Activated effector memory CD4-positive, alpha-beta T cell treated with Interleukin-2 at 50 U/mL for 16 hours (primary cell): ENCODE data around the gene PLCB4.

Source experiments
- DNase-seq: peaks from one replicate; pipeline ENCODE4 v3.0.0-alpha.2; 2020

The PLCB4 gene

DNA sequence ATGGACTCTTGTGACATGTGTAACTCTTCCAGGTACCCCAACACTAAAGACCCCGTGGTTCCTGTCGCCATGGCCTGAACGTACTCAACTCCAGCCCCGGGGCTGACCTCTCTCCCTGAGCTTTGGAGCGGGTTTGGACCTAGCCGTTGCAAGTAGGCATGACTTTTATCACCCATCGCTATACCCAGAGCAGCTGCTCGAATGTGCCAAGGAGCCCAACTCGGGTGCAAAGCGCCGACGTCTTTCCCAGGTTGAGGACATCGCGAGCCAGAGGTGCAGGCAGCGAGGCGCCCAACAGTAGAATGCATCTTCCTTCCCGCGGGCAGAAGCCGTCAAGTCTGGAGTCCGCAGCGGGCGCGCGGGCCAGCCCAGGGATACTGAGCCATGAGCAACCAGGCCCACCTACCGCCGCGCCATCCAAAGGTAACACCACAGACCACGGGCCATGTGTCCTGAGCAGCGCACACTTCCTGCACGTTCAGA is 439.9 kb downstream of the PLCB4 start:
- no peak for DNase-seq

DNA sequence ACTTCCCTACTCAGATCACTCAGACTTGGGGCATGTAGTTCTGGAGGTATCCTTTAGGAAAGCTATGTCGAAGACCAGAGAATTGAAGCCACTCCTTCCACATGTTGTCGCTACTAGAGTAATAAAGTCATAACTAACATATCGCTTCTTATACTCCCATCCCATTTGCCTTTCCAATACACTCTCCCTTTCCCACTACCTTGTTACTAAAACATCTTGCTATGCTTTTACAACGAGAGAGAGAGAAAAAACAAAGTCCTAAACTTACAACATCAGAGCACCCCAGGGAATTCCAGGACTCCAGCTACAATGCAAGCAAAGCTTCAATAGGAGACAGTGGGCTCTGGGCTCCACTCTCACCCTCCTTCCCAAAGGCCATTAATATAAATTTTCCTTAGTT is 440.4 kb downstream of the PLCB4 start:
- no peak for DNase-seq

DNA sequence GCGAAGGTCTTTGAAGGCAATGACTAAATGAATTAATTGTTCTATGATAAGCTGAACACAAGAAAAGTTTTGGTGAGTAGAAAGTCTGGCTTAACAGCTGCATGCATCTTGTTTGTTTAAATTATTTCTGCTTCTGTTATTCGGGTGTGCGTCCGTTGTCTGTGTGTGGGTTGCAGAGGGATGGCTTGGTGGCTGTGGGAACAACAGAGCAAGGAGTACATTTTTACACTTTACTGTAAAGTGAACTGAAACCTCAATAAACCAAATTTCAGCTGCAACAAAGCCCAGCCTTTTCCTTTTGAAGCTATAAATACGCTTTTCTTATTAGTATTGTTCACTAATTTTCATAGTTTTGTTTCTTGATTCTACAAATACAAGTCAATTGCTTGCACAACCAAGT is 442.0 kb downstream of the PLCB4 start:
- DNase-seq = no peak

DNA sequence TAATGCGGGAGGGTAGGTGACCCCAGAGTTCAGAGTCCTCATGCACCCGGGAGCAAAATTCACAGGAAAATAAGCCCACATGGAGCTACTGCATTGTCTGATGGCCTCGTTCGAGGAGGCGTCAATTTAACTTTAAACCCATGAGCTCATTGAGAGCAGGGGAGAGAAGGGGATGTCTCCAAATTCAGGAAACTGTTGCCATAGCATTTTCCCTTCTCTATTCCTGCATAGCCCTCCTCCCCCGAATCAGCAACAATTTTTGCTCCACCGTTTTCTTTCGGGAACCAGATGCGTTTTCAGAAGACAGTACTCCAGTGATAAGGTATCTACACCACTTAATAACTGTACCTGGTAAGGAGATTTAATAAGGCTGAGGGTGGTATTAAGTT is 445.2 kb downstream of the PLCB4 start:
- DNase-seq = no peak

DNA sequence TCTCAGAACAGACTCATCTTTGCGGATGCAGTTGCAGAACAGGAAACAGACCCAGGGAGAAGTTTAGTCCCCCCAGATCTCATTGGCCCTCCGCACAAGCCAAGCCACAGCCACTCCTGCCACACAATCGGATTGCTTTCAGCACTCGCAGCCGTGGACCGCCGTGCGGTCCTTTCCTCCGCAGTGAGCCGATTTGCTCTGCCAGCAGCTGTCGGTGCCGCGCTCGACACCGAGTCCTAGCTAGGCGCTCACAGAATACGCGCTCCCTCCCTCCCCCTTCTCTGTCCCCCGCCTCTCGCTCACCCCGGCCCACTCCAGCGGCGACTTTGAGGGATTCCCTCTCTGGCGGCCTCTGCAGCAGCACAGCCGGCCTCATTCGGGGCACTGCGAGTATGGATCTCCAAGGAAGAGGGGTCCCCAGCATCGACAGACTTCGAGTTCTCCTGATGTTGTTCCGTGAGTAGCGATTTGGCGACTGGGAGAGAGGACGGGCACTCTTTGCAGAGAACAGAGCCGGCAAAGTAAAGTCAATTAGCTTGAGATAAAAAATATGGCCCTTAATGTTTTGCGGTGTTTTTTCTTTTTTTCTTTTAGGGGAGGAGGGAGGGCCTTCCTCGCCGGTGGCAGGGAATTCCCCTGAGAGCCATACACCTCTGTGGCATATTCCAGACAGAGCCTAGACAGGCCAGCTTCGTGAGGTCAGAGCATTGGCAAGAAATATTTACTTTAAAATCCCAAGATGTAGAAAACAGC is 445.8 kb downstream of the PLCB4 start, which contains the start of gene LAMP5:
LAMP5 (plus strand) TSS at position 130 of the 753 bp plus-strand sequence; CDS start at position 393, 263 bp downstream.
- DNase-seq = no peak

DNA sequence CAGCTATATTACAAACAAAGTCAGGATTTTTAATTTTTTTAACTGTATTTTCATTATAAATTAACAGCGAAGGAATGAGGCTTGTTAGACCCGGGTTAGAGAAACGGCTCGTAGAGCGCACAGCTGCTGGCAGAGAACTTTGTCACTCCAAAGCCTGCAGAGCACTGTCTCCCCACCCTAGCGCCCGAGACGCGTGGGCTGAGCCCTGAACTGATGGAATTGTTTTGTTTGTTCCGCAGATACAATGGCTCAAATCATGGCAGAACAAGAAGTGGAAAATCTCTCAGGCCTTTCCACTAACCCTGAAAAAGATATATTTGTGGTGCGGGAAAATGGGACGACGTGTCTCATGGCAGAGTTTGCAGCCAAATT is 446.3 kb downstream of the PLCB4 start:
- DNase-seq = no peak

DNA sequence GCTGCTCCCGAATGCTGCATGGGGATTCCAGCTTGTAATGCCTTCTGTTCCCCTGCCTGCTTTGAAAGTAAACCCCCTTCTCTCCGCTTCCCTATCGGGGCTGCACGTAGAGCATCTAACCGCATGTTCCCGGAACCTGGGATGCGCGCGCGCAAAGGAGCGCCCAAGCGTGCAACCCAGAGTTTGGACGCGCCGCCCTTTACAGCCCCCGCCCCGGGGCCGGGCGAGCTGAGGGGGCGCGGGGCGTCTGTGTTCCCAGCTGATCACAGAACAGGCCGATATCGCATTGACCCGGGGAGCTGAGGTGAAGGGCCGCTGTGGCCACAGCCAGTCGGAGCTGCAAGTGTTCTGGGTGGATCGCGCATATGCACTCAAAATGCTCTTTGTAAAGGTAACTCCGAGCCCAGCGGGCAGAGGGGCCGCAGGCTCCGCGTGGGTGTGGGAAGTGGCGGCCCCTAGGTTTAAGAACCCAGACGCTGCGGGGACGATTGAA is 446.9 kb downstream of the PLCB4 start:
- no peak for DNase-seq

DNA sequence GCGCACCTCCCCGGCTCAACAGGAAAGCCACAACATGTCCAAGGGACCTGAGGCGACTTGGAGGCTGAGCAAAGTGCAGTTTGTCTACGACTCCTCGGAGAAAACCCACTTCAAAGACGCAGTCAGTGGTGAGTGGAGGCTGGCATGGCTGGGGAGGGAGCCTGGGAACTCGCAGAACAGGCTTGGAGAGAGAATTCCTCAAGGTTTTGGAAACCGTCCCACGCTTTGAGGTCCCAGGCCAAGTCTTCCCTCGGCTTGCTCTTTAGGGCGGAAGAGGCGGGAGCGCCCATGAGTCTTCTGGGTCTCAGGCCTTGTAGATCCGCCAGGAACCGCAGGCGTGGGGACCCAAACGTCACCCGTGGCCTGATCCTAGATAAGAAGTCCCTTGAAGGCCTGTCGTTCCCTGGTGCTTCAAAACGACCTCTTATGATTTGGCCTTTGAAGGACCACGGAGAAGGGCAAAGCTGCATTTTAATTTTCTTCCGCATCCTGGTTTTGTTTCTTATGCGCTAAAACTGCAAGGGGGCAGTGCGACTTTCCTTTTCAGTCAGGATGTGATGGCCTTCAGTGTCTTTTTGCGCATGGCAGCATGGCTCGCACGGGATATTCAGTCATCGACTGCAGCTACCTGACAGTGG is 447.5 kb downstream of the PLCB4 start:
- DNase-seq = no peak

DNA sequence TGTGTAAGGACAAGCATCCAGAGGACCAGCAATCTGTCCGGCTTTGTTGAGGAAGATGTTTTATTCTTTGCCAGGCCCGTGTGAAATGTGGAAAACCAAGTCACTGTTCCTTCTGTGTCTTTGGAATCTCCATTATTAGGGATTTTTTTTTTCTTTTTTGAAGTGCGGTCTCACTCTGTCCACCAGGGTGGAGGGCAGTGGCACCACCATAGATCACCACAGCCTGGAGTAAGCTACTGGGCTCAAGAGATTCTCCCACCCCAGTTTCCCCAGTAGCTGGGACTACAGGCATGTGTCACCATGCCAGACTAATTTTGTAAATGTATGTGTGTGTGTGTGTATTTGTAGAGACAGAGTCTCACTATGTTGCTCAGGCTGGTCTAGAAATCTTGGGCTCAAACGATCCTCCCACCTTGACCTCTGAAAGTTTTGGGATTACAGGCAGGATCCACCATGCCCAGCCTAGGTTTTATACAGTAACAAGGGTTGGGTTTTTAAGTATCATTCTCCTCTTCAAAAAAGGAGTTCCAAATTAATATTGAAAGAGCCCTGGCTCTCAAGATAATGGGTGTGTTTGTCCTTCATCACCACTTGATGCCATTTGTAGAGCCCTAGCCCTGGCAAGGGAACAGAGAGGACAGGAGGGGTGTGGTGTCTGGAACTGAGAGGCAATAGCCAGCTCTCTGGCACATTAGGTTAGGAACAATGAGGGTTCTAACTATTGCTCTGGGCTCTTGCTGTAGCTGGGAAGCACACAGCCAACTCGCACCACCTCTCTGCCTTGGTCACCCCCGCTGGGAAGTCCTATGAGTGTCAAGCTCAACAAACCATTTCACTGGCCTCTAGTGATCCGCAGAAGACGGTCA is 448.6 kb downstream of the PLCB4 start:
- DNase-seq = no peak

DNA sequence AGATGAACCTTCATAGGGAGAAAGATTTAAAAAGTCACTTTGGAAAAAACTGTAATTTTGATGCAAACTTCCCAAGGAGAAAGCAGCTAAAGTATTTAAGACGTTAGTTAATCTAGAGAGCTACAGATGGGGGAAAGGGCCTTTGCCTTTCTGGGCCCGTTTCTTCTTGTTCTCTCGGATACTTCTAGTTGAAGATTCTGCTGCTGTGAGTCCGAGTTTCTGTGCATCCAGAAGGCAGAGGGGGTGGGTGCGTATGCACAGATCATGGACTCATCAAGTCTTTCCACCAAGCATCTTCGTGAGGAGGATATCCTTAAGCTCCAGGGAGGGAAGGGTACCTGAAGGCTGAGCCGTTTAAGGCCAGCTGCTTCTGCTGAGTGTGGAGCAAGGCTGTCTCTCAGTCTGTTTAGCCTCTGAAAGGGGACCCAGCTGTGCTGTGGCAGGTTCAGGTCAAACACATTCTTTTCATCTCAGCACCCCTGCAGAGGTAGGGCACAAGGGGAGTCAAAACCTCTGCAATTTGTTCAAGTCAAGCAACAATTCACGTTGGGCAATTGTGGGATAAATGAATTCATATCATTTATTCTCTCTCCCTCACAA is 449.8 kb downstream of the PLCB4 start:
- no peak for DNase-seq

DNA sequence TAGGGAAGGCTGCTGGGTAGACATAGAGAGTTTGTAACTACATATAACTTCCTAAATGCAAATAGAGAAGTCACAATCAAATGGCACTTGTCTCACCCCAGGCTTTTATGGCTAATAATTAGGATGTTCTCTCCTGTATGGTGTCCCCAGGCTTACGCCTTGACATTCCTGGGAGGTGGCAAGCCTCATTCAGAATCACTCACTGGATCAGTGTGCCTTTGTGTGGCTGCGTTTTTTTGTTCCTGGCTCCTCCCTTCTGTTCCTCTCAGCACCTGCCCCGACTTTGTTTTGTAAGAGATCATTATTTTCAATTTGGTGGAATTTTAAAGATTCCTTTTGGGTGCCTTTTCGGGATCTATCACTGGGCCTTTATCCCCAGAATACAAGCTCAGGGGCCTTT is 451.2 kb downstream of the PLCB4 start:
- no peak for DNase-seq

DNA sequence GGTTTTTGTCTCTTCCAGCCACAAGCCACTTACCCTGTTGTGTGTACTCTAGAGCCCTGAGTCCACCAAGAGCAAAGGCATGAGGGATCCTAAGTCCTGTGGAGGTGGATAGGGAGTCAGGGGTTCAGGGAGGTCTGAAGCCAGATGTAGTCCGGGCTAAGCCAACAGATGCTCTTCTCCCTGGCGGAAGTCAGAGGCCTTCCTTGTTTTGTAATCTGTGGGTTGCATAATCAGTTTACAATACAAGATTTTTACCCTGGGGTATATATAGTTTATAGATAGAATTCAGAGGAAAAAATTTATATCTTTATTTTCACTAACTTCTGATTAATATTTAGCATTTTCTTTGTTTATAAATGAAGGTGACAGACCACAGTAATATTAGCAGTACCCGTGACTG is 454.7 kb downstream of the PLCB4 start:
- DNase-seq = no peak
